HG03095 (cell line): Measurements from ENCODE around the gene MAP3K19.

Experiments used
- ATAC-seq: cut with Tn5 transposase; IDR thresholded peaks from one replicate; pipeline ENCODE4 v1.9.1; 2021; ENCODE audit warnings: moderate library complexity; ENCODE audit not compliant: unreplicated experiment

MAP3K19 gene

DNA sequence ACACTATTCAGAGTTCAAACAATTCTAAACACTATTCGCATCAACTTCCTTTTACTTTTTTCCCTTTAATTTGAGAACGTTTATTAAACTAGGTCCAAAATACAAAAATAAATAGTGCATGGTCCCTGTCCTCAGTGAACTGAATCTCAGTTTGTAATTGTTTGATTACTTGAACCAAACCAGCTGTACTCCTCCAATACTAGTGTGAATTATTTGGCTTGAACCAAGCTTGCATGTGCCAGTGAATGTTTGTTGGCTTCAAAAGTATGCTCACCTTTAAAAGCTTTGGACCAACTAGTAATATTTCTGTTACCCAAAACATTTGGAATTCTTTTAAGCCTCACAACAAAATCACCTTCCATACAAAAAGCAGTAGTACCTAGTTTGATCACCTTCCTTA lies 113.1 kb downstream of the MAP3K19 start:
- ATAC-seq, result no peak

GRCh38 chr2:134933732-134934131 lies 113.5 kb downstream of the MAP3K19 start:
- no peak for ATAC-seq

- ATAC-seq, result no peak
Measured at GRCh38 chr2:134932864-134933526, 114.3 kb downstream of the MAP3K19 start.

GRCh38 chr2:134927195-134927594 lies 120.1 kb downstream of the MAP3K19 start:
- no peak for ATAC-seq

DNA sequence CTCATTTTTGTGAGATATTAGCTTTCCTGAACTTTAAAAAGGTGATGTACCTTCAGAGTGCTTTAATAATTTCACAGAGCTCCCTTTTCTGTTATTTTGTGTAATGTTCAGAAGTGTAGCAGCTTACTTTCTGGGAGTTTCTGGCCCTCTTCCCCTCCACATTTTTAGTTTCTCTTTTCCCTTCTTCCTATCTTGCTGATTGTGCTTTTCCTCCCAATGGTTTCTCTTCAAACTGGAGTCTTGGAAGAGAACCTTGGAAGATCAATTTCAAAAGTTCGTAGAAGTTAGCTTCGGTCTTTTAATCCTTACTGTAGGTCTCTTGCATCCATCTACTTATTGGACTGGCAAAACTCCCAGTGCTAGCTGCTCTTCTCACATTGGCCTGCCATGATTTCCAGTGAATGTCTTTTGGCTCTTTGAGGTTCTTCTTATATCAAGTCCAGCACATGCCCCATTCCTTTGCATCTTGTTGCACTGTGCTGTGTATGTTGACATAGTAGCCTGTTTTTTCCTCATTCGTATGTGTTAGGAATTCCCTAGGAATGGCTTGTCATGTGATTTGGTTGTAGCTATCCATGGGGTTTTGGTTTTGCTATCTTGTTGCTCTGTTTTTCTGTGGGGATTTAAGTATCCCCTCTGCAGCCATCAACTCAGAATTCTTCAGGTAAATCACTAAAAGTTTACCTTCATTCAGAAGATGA lies 120.9 kb downstream of the MAP3K19 start:
- no peak for ATAC-seq

DNA sequence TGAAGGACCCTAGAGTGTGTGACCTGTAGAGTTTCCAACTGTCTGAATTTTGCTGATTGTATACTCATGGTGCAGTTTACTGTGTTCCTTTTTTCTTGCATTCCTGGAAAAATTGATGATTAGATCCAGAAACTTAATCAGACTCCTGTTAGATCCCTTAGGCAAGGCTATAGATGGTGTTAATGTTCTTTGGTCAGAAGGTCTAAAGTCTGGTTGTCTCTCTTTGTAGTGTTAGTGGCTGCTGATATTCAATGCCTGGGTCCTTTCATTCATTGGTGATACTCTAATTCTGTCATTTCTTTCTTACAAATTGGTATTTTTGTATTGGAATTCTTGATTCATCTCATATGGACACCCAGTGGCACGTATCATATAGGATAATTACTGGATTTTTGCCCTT lies 122.3 kb downstream of the MAP3K19 start:
- ATAC-seq, result no peak

DNA sequence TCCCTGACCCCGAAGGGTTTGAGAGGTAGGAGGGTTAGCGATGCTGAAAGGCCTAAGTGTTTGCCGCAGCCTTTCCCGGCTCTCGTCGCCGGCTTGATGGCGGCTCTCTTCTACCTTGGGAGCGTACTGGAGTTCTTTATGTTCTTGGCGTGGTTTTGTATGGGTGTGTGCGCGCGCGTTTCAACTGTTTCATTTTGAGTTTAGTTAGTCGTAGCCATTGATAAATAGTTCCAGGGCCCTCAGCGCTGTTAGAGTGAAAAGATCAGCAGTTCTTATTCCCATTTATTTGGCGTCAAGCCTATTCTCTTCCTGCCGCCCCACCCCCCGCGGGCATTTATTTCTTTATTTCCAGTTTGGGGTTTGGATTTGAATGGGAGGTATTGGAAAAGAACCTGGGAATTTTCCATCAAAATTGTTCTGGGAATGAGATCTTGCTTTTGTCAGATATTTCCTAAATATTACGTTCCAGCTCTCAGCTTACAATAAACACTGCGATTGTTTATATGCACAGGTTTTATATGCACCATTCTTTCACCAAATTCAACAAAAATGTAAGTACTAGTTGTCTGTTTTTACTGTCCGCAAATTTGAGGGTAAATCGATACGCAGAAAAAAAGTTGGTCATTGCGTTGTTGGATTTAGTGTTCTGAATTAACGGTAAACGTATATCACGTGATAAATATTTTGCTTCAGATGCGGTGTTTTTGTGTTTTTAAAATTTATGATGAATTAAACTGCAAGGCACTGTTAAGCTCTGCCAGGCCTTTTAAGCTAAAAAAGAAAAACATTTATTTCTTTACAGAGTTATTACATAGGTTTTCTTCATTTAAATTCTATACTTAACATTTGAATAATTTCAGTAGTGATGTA lies 127.7 kb downstream of the MAP3K19 start:
- no peak for ATAC-seq

DNA sequence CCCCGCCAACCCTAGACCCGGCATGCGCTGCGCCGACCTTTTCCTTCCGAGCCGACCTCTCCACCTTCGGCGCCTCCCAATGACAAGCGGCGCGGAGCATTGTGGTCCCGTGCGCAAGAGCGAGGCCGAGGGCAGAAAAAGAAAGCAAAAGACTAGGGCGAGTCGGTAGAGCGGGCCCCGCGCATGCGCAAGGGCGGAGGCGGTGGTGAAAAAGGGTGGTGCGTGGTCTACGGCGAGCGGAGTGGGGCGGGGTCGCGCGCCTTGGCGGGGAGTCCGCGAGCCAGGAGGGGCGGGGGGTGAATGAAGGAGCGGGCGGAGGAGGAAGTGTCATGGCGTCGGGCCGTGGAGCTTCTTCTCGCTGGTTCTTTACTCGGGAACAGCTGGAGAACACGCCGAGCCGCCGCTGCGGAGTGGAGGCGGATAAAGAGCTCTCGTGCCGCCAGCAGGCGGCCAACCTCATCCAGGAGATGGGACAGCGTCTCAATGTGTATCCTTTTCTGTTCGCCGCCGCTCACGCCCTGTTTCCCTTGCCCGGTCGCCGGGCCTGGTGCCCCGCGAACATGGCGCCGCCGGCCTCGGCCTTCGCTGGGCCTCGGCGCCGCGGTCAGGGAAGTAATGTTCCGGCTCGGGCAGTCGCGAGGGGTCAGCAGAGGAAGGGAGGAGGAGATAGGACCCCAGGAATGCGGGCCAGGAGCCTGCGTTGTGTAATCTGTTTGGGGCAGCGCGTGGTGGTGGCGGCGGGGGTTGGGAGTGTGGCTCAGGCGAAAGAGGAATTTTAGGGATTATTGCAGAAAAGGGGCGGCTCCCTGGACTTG lies 128.5 kb downstream of the MAP3K19 start, which contains the start of gene CCNT2:
CCNT2 (plus strand) TSS at position 297 of the 815 bp plus-strand sequence; CDS start at position 330, 33 bp downstream.
- ATAC-seq, result peak; percentile 81

DNA sequence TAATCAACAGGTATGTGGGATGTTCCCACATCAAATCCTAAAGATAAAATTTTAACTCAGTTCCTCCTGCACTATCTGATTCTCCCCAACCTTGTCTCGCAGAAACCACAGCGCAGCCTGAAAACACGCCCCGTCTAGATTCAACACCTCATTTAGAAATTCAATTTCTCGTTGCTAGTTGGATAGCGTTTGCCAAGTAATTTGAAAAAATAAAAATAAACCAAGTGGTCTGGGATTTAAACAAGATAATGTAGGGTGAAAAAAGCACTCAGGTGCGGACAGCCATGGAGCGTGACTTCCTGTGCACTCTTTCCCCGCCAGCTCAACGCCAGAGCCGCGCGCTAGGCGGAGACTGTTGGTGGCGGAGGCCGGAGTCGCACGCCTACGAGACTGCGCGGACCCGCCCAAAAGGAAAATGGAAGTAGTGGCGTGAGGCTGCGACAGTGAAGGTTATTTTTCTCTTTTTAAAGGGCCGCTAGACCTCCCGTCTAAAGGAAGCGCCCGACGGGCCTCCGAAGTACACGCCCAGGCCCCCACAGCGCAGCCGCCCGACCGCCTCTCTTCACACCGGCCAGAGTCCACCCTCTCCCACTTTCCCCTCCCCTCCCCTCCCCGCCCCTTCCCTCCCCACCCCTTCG lies 129.2 kb downstream of the MAP3K19 start:
- peak; percentile 70 for ATAC-seq

DNA sequence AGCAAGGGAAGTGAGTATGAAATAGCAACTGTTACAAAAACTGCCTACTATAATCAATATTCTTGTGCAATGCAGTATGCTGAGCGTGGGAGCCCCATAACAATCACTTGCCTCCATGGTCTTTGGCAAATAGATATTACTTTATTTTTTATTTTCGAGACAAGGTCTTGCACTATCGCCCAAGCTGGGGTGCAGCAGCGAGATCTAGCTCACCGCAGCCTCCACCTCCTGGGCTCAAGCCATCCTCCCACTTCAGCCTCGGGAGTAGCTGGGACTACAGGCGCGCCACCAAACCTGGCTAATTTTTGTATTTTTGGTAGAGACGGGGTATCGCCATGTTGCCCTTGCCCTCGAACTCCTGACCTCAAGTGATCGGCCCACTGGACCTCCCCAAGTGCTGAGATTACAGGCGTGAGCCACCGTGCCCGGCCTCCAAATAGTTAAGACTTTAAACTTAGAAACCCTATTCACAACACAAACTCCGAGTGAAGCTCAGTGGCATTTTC lies 129.8 kb downstream of the MAP3K19 start:
- no peak for ATAC-seq
